HEK293 (cell line): Measurements from ENCODE around the gene PRDM15.

ENCODE experiments used
- GLI2 ChIP-seq: fragments of 450-650 bp; formaldehyde crosslinking; IDR thresholded peaks from 2 replicates; pipeline ENCODE4; 2017; ENCODE audit warnings: missing biosample characterization, missing genetic modification characterization, low read depth, borderline replicate concordance
- GLIS1 ChIP-seq: fragments of 450-650 bp; formaldehyde crosslinking; IDR thresholded peaks from 2 replicates; pipeline ENCODE4 v1.5.1; 2016; ENCODE audit warnings: missing biosample characterization, missing genetic modification characterization
- GLIS2 ChIP-seq: fragments of 450-650 bp; formaldehyde crosslinking; IDR thresholded peaks from 2 replicates; pipeline ENCODE4 v1.5.1; 2016; ENCODE audit warnings: missing biosample characterization, missing genetic modification characterization
- KLF10 ChIP-seq: fragments of 450-650 bp; IDR thresholded peaks from 2 replicates; pipeline ENCODE4 v1.5.1; 2018; ENCODE audit warnings: missing biosample characterization, mild to moderate bottlenecking, missing genetic modification characterization
- PBX3 ChIP-seq: sonication (generic); formaldehyde crosslinking; IDR thresholded peaks from 2 replicates; pipeline ENCODE4 v1.8.1; 2022; ENCODE audit warnings: mild to moderate bottlenecking, moderate library complexity, missing genetic modification reagents
- SP7 ChIP-seq: fragments of 450-650 bp; formaldehyde crosslinking; IDR thresholded peaks from 2 replicates; pipeline ENCODE4 v1.5.1; 2016; ENCODE audit warnings: missing biosample characterization, missing genetic modification characterization
- TCF7L2 ChIP-seq: IDR thresholded peaks from 2 replicates; pipeline ENCODE4 v1.6.1; 2011; ENCODE audit warnings: low read depth, mild to moderate bottlenecking, inconsistent platforms, low read length, moderate library complexity, borderline replicate concordance
- TSHZ1 ChIP-seq: fragments of 450-650 bp; formaldehyde crosslinking; IDR thresholded peaks from 2 replicates; pipeline ENCODE4 v1.5.1; 2016; ENCODE audit warnings: missing biosample characterization, missing genetic modification characterization, borderline replicate concordance
- ZBTB20 ChIP-seq: fragments of 450-650 bp; formaldehyde crosslinking; IDR thresholded peaks from 2 replicates; pipeline ENCODE4 v1.5.1; 2016; ENCODE audit warnings: missing biosample characterization, missing genetic modification characterization
- ZBTB6 ChIP-seq: fragments of 450-650 bp; formaldehyde crosslinking; IDR thresholded peaks from 2 replicates; pipeline ENCODE4 v1.5.1; 2017; ENCODE audit warnings: missing biosample characterization, missing genetic modification characterization
- ZFP41 ChIP-seq: fragments of 450-650 bp; formaldehyde crosslinking; IDR thresholded peaks from 2 replicates; pipeline ENCODE4 v1.5.1; 2016; ENCODE audit warnings: missing biosample characterization, missing genetic modification characterization, borderline replicate concordance
- ZIC2 ChIP-seq: fragments of 450-650 bp; formaldehyde crosslinking; IDR thresholded peaks from 2 replicates; pipeline ENCODE4 v1.5.1; 2016; ENCODE audit warnings: missing biosample characterization, missing genetic modification characterization
- ZNF138 ChIP-seq: fragments of 450-650 bp; formaldehyde crosslinking; IDR thresholded peaks from 2 replicates; pipeline ENCODE4 v1.5.1; 2016; ENCODE audit warnings: missing biosample characterization, missing genetic modification characterization, borderline replicate concordance
- ZNF155 ChIP-seq: fragments of 450-650 bp; formaldehyde crosslinking; IDR thresholded peaks from 2 replicates; pipeline ENCODE4 v1.5.1; 2016; ENCODE audit warnings: missing biosample characterization, missing genetic modification characterization
- ZNF157 ChIP-seq: fragments of 450-650 bp; formaldehyde crosslinking; IDR thresholded peaks from 2 replicates; pipeline ENCODE4 v1.5.1; 2016; ENCODE audit warnings: missing biosample characterization, missing genetic modification characterization
- ZNF174 ChIP-seq: fragments of 450-650 bp; formaldehyde crosslinking; IDR thresholded peaks from 2 replicates; pipeline ENCODE4 v1.5.0; 2017; ENCODE audit warnings: missing biosample characterization, mild to moderate bottlenecking, missing genetic modification characterization
- ZNF18 ChIP-seq: fragments of 450-650 bp; formaldehyde crosslinking; IDR thresholded peaks from 2 replicates; pipeline ENCODE4 v1.5.1; 2016; ENCODE audit warnings: missing biosample characterization, missing genetic modification characterization
- ZNF221 ChIP-seq: fragments of 450-650 bp; formaldehyde crosslinking; IDR thresholded peaks from 2 replicates; pipeline ENCODE4 v1.5.1; 2017; ENCODE audit warnings: missing biosample characterization, missing genetic modification characterization, borderline replicate concordance
- ZNF335 ChIP-seq: fragments of 450-650 bp; formaldehyde crosslinking; conservative IDR thresholded peaks from 2 replicates; pipeline ENCODE4 v1.5.1; 2016; ENCODE audit warnings: missing biosample characterization, missing genetic modification characterization
- ZNF354C ChIP-seq: fragments of 450-650 bp; formaldehyde crosslinking; IDR thresholded peaks from 2 replicates; pipeline ENCODE4 v1.5.1; 2016; ENCODE audit warnings: missing biosample characterization, missing genetic modification characterization, low read depth, borderline replicate concordance
- ZNF423 ChIP-seq: fragments of 450-650 bp; formaldehyde crosslinking; IDR thresholded peaks from 2 replicates; pipeline ENCODE4 v1.5.1; 2016; ENCODE audit warnings: missing biosample characterization, missing genetic modification characterization
- ZNF449 ChIP-seq: fragments of 450-650 bp; formaldehyde crosslinking; IDR thresholded peaks from 2 replicates; pipeline ENCODE4 v1.5.1; 2017; ENCODE audit warnings: missing biosample characterization, mild to moderate bottlenecking, missing genetic modification characterization, moderate library complexity
- ZNF544 ChIP-seq: fragments of 450-650 bp; formaldehyde crosslinking; IDR thresholded peaks from 2 replicates; pipeline ENCODE4 v1.5.0; 2017; ENCODE audit warnings: missing biosample characterization, missing genetic modification characterization
- ZNF560 ChIP-seq: fragments of 450-650 bp; formaldehyde crosslinking; IDR thresholded peaks from 2 replicates; pipeline ENCODE4 v1.5.1; 2017; ENCODE audit warnings: missing biosample characterization, missing genetic modification characterization, borderline replicate concordance
- ZNF629 ChIP-seq: fragments of 450-650 bp; formaldehyde crosslinking; IDR thresholded peaks from 2 replicates; pipeline ENCODE4 v1.5.1; 2017; ENCODE audit warnings: missing biosample characterization, missing genetic modification characterization
- ZNF660 ChIP-seq: fragments of 450-650 bp; IDR thresholded peaks from 2 replicates; pipeline ENCODE4 v1.5.1; 2018; ENCODE audit warnings: missing biosample characterization, mild to moderate bottlenecking, missing genetic modification characterization
- ZNF701 ChIP-seq: fragments of 450-650 bp; formaldehyde crosslinking; IDR thresholded peaks from 2 replicates; pipeline ENCODE4 v1.5.1; 2016; ENCODE audit warnings: missing biosample characterization, missing genetic modification characterization
- ZNF76 ChIP-seq: fragments of 450-650 bp; formaldehyde crosslinking; IDR thresholded peaks from 2 replicates; pipeline ENCODE4; 2016; ENCODE audit warnings: low read depth, missing biosample characterization, missing genetic modification characterization, borderline replicate concordance
- ZNF837 ChIP-seq: fragments of 450-650 bp; formaldehyde crosslinking; IDR thresholded peaks from 2 replicates; pipeline ENCODE4 v1.5.1; 2016; ENCODE audit warnings: missing biosample characterization, missing genetic modification characterization

Gene PRDM15

GRCh38 chr21:41768437-41769042 is 110.6 kb downstream of the PRDM15 start (continued):
- TF ChIP-seq PBX3 (CRISPR knock-in tag) = no peak
- TF ChIP-seq ZFP41 (tag by site-specific recombination) = no peak
- no peak for TF ChIP-seq GLI2
- no peak for TF ChIP-seq ZNF837
- 0 out of 2 replicates have a peak, but pooled peaks have one; percentile 42 for TF ChIP-seq ZNF18
- TF ChIP-seq ZNF660 (tag by site-specific recombination) = peak; percentile 28; the same call in 1 of the 2 replicates
- no peak for TF ChIP-seq ZNF157
- peak; percentile 24; the same call in 1 of the 2 replicates for TF ChIP-seq GLIS2
- TF ChIP-seq SP7 = peak; percentile 71
- TF ChIP-seq TSHZ1 (tag by site-specific recombination) = peak; percentile 60; the same call in 1 of the 2 replicates
- peak; percentile 83 for TF ChIP-seq ZIC2
- peak; percentile 99 for TF ChIP-seq GLIS1 (tag by site-specific recombination)
- TF ChIP-seq ZNF335 (tag by site-specific recombination) = peak; percentile 75
- TF ChIP-seq ZNF354C (tag by site-specific recombination) = no peak
- peak; percentile 85 for TF ChIP-seq ZBTB20 (tag by site-specific recombination)
- peak; percentile 53; the same call in 1 of the 2 replicates for TF ChIP-seq ZNF449 (tag by site-specific recombination)
- TF ChIP-seq ZNF221 = no peak
- 0 out of 2 replicates have a peak, but pooled peaks have one; percentile 16 for TF ChIP-seq ZNF76 (tag by site-specific recombination)
- TF ChIP-seq ZNF544 (tag by site-specific recombination) = no peak
- no peak for TF ChIP-seq ZNF138 (tag by site-specific recombination)
- no peak for TF ChIP-seq ZNF174 (tag by site-specific recombination)
- TF ChIP-seq TCF7L2 = peak; percentile 72; the same call in 1 of the 2 replicates
- TF ChIP-seq ZNF155 = no peak
- TF ChIP-seq ZNF560 (tag by site-specific recombination) = no peak
- peak; percentile 67; the same call in 1 of the 2 replicates for TF ChIP-seq KLF10 (tag by site-specific recombination)
- TF ChIP-seq ZBTB6 (tag by site-specific recombination) = peak; percentile 91
- TF ChIP-seq ZNF701 (tag by site-specific recombination) = no peak
- TF ChIP-seq ZNF423 = peak; percentile 71
- peak; percentile 36; the same call in 1 of the 2 replicates for TF ChIP-seq ZNF629
